Epithelial cell of proximal tubule (primary cell): ENCODE results near the gene TTLL11. TPM values are rescaled to one million over a fixed set of nuclear protein-coding genes. Genes with fewer than 3 reads are reported as not detected.

Source experiments
- DNase-seq: peaks from one replicate; pipeline ENCODE4 v3.0.0-alpha.2; 2011; ENCODE audit warnings: low read depth
- H3K4me3 ChIP-seq: 2 replicates; pipeline ENCODE4 v1.5.1; 2011; ENCODE audit warnings: low read depth, mild to moderate bottlenecking, low read length
- total RNA-seq: library from RNA; depleted of rRNA; stranded (reverse); fragments of >200 nt; gene quantifications from 2 replicates; pipeline ENCODE4 v1.2.3, GENCODE V29; 2015
- TF ChIP-seq, protein P1 (sequence below): conservative IDR thresholded peaks from 2 replicates; pipeline ENCODE4 v1.5.1; 2012; ENCODE audit warnings: low read depth, mild to moderate bottlenecking, low read length

TTLL11 gene
- total RNA-seq, 1 donor from 2014 or later = 0.75 TPM

GRCh38 chr9:121999556-121999955 is 93.6 kb downstream of the TTLL11 start:
- TF ChIP-seq, protein P1, sequence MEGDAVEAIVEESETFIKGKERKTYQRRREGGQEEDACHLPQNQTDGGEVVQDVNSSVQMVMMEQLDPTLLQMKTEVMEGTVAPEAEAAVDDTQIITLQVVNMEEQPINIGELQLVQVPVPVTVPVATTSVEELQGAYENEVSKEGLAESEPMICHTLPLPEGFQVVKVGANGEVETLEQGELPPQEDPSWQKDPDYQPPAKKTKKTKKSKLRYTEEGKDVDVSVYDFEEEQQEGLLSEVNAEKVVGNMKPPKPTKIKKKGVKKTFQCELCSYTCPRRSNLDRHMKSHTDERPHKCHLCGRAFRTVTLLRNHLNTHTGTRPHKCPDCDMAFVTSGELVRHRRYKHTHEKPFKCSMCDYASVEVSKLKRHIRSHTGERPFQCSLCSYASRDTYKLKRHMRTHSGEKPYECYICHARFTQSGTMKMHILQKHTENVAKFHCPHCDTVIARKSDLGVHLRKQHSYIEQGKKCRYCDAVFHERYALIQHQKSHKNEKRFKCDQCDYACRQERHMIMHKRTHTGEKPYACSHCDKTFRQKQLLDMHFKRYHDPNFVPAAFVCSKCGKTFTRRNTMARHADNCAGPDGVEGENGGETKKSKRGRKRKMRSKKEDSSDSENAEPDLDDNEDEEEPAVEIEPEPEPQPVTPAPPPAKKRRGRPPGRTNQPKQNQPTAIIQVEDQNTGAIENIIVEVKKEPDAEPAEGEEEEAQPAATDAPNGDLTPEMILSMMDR = no peak
- DNase-seq = no peak
- no peak overlapping the region for H3K4me3 ChIP-seq

DNA sequence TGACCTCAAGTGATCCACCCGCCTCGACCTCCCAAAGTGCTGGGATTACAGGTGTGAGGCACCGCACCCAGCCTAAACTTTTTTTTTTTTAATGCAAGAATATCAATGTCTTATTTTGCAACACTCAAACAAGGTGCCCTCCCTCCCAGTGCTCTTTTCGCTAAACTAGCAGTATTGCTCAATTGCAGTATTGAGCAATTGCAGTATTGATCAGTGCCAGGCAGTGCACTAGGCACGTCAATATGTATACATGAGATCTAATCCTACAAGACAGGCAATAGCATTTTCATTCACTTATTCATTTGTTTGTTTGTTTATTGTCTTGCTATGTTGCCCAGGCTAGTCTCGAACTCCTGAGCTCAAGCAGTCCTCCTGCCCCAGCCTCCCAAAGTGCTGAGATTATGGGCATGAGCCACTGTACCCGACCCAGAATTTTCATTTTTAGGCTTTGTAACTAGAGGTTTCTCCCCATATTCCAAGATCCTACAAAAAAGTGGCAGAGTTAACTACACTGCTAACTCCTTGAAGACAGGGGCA is 94.5 kb downstream of the TTLL11 start:
- TF ChIP-seq, protein P1 = no peak
- DNase-seq = no peak
- no peak overlapping the region for H3K4me3 ChIP-seq

- DNase-seq = no peak
- TF ChIP-seq, protein P1 = no peak
- no peak overlapping the region for H3K4me3 ChIP-seq
Measured at GRCh38 chr9:121997791-121998190, 95.3 kb downstream of the TTLL11 start.

GRCh38 chr9:121996783-121997182 is 96.3 kb downstream of the TTLL11 start:
- TF ChIP-seq, protein P1 = no peak
- no peak for DNase-seq
- H3K4me3 ChIP-seq = no peak overlapping the region

DNA sequence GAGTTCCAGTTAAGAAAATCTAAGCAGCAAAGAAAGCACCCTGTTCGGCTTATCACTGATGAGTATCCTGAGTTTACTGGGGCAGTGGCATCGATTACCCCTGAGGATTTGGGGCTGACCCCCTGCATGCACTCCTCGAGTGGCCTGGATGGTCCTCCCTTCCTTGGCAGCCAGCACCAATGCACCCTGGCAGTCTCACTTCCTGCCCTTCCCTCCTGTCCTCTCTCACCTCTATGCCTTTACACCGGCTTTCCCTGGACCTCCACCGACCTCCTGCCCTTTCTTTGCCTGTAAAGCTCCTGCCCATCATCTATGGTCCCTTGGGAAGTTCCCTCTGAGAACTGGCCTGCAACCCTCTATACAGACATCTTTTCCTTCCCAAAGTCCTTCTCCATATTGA is 97.1 kb downstream of the TTLL11 start:
- TF ChIP-seq, protein P1 = no peak
- H3K4me3 ChIP-seq = no peak overlapping the region
- DNase-seq = no peak

- no peak overlapping the region for H3K4me3 ChIP-seq
- DNase-seq = no peak
- TF ChIP-seq, protein P1 = peak; percentile 83
Measured at GRCh38 chr9:121992571-121993212, 100.4 kb downstream of the TTLL11 start.

DNA sequence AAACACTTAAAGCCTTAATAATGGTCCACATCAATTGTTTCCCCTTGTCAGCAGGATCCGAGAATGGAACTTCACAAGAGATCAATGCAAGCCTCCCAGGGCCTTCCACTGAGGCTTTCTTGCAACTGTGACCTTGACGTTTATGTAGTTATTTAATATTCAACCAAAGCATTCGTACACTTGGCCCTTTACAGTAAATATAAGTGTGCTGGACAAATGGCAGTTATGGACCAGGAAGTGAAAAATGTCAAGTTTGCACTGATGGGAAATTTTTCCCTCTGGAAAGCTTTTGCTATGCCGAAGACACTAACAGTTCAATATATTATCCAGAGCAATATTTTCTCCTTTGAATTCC is 101.8 kb downstream of the TTLL11 start:
- H3K4me3 ChIP-seq = no peak overlapping the region
- DNase-seq = no peak
- TF ChIP-seq, protein P1 = no peak
